Suprapubic skin (tissue), 4 donors: Measurements from ENCODE around the gene TRAPPC10. TPM values are rescaled to one million over a fixed set of nuclear protein-coding genes. Genes with fewer than 3 reads are reported as not detected.

ENCODE experiments used
- DNase-seq, 2 donors: peaks; one replicate each; pipeline ENCODE4 v3.0.0-alpha.2; 2019; ENCODE audit warnings: low spot score in 2 of 2
- H3K27ac ChIP-seq: fragments of 200-600 bp; sonication (generic); one replicate; pipeline ENCODE4 v1.5.1; 2019
- H3K27me3 ChIP-seq: fragments of 200-600 bp; sonication (generic); one replicate; pipeline ENCODE4 v1.5.1; 2019
- H3K36me3 ChIP-seq: fragments of 200-600 bp; sonication (generic); one replicate; pipeline ENCODE4 v1.5.1; 2019
- H3K4me1 ChIP-seq: fragments of 200-600 bp; sonication (generic); one replicate; pipeline ENCODE4 v1.5.1; 2019
- H3K4me3 ChIP-seq: fragments of 200-600 bp; sonication (generic); one replicate; pipeline ENCODE4 v1.5.1; 2019; ENCODE audit warnings: mild to moderate bottlenecking
- H3K9me3 ChIP-seq: fragments of 200-600 bp; sonication (generic); one replicate; pipeline ENCODE4 v1.5.1; 2019
- EP300 ChIP-seq: sonication (generic); formaldehyde crosslinking; IDR thresholded peaks from one replicate; pipeline ENCODE4 v1.6.1; 2017; ENCODE audit warnings: antibody characterized with exemption
- POLR2A ChIP-seq, 2 donors: fragments of 450-650 bp; IDR thresholded peaks; one replicate each; pipeline ENCODE4 v1.6.1; 2017; ENCODE audit warnings: antibody characterized with exemption in 2 of 2, mild to moderate bottlenecking in 2 of 2, moderate library complexity in 2 of 2
- POLR2AphosphoS5 ChIP-seq, 3 donors: sonication (generic); formaldehyde crosslinking; IDR thresholded peaks; one replicate each; pipeline ENCODE4 v1.6.1; 2017; ENCODE audit warnings: antibody characterized with exemption in 3 of 3
- WGBS: methylation state at CpG from one replicate; pipeline ENCODE4 v1.1.5; 2018; 5-methylcytosine and 5-hydroxymethylcytosine counted together
- total RNA-seq, 4 donors: library from RNA; depleted of rRNA; stranded (reverse); fragments of >200 nt; gene quantifications; one replicate each; pipeline ENCODE4 v1.1.0, GENCODE V29; 2016
- TF ChIP-seq, protein P1 (sequence below), 2 donors: fragments of 200-600 bp in 1 of 2; fragments of 450-650 bp in 1 of 2; sonication (generic) in 1 of 2; IDR thresholded peaks; one replicate each; pipeline ENCODE4 v1.5.1; 2016 to 2019; ENCODE audit warnings: antibody characterized with exemption in 2 of 2, mild to moderate bottlenecking in 1 of 2, moderate library complexity in 1 of 2

TRAPPC10 gene
- total RNA-seq, 4 donors from 2014 or later, result 31.0 to 51.8 (median 43.0) TPM

DNA sequence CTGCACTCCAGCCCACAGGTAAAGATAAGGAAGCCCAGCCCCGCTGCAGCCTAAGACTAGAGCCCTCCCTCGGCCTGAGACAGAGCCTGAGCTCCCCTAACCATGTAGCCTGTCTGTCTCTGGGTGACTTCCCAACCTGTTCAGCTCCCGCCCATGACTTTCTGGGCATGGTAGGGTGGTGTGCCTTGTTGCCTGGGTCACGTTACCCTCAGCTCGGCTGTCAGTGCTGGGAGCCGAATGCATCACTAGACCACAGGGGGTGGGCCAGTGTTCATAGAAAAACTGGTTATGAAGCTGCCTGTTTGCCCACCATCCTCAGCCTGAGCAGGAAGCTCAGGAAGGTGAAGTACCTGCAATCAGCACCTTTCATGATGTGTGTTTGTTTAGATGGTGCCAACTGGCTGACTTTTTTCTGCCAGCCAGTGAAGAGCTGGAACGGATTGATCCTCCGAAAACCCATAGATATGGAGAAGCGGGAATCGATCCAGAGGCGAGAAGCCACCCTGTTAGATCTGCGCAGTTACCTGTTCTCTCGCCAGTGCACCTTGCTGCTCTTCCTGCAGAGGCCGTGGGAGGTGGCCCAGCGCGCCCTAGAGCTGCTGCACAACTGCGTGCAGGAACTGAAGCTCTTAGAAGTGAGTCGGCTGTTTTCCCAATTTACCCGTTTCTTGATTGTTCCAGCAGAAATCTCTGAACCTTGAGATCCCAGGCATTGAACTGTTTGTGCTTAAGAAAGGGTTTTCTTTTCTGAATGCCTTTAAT lies 51.2 kb downstream of the TRAPPC10 start:
- no peaks in the 10 kb centered on the region for H3K4me1 ChIP-seq
- peaks cover 72% of the 10 kb centered on the region for H3K36me3 ChIP-seq
- H3K4me3 ChIP-seq, result no peak overlapping the region
- TF ChIP-seq, protein P1, sequence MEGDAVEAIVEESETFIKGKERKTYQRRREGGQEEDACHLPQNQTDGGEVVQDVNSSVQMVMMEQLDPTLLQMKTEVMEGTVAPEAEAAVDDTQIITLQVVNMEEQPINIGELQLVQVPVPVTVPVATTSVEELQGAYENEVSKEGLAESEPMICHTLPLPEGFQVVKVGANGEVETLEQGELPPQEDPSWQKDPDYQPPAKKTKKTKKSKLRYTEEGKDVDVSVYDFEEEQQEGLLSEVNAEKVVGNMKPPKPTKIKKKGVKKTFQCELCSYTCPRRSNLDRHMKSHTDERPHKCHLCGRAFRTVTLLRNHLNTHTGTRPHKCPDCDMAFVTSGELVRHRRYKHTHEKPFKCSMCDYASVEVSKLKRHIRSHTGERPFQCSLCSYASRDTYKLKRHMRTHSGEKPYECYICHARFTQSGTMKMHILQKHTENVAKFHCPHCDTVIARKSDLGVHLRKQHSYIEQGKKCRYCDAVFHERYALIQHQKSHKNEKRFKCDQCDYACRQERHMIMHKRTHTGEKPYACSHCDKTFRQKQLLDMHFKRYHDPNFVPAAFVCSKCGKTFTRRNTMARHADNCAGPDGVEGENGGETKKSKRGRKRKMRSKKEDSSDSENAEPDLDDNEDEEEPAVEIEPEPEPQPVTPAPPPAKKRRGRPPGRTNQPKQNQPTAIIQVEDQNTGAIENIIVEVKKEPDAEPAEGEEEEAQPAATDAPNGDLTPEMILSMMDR (IDR thresholded peaks at IDR 0.05), result no peak
- TF ChIP-seq POLR2A (IDR thresholded peaks at IDR 0.05) (no peak), EP300 (no peak), POLR2AphosphoS5 (IDR thresholded peaks at IDR 0.05) (no peak)
- DNase-seq, result peak; percentile 25 to 50
- H3K27ac ChIP-seq, result no peak overlapping the region
- no peaks in the 10 kb centered on the region for H3K9me3 ChIP-seq
- WGBS, result 94% methylated on average over 19 of the region's 19 CpGs
- no peaks in the 10 kb centered on the region for H3K27me3 ChIP-seq

DNA sequence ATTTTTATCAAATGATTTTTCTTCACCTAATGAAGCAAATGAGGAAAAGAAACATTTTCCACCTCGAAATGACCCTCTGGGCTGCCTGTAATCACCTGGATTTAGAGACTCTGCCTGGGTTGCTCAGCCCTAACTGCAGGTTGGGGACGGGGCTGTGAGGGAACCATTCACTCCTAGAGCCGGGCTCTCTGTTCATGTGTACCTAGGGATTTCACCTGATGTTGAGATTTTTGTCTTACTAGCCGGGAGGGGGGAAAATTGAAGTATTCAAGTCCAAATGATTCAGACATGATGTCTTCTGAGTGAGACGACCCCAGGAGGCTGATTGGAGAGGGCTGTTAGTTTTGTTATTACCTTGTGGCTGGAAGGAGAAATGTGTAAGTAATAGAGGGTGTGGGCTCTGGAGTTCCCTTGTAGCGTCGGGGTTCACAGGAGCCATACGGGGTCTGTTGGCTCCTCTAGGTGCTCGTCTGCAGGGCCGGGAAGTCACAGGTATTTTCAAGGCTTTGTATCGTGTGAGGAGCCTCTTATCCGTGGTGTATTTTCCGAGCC lies 52.8 kb downstream of the TRAPPC10 start:
- Histone ChIP-seq H3K4me3 (no peak overlapping the region), H3K27me3 (no peaks in the 10 kb centered on the region), H3K9me3 (no peaks in the 10 kb centered on the region), H3K36me3 (peaks cover 71% of the 10 kb centered on the region), H3K27ac (no peak overlapping the region), H3K4me1 (no peaks in the 10 kb centered on the region)
- peak in 1 of 2 donors; percentile 41 for DNase-seq
- WGBS, result 94% methylated on average over 13 of the region's 13 CpGs
- TF ChIP-seq POLR2AphosphoS5 (IDR thresholded peaks at IDR 0.05) (no peak), EP300 (no peak), POLR2A (IDR thresholded peaks at IDR 0.05) (no peak)
- TF ChIP-seq, protein P1 (IDR thresholded peaks at IDR 0.05), result no peak

DNA sequence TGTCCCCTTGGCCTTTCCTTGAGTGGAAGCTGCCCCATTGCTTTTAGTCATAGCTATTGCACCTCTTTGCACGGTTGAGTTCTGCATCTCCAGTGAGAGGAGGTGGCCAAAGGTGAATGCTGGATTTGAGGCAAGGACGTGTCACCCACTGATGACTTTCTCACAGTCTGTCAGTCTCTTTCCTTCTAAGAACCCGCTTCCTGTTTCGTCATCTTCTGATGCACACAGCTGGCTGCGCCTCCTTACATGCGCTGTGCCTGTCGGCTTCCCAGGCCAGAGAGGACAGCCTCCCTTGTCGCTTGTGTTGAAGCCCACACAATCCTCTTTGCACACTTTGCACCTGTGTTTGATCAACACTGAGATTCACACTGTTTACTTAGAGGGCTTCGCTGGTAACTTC lies 53.3 kb downstream of the TRAPPC10 start:
- WGBS, result 85% methylated on average over 9 of the region's 9 CpGs
- no peaks in the 10 kb centered on the region for H3K27me3 ChIP-seq
- H3K9me3 ChIP-seq, result no peaks in the 10 kb centered on the region
- peaks cover 70% of the 10 kb centered on the region for H3K36me3 ChIP-seq
- H3K27ac ChIP-seq, result no peak overlapping the region
- peak; percentile 19 to 31 for DNase-seq
- no peaks in the 10 kb centered on the region for H3K4me1 ChIP-seq
- H3K4me3 ChIP-seq, result no peak overlapping the region
- TF ChIP-seq POLR2A (IDR thresholded peaks at IDR 0.05) (no peak), POLR2AphosphoS5 (IDR thresholded peaks at IDR 0.05) (no peak), EP300 (no peak)
- TF ChIP-seq, protein P1 (IDR thresholded peaks at IDR 0.05), result no peak

DNA sequence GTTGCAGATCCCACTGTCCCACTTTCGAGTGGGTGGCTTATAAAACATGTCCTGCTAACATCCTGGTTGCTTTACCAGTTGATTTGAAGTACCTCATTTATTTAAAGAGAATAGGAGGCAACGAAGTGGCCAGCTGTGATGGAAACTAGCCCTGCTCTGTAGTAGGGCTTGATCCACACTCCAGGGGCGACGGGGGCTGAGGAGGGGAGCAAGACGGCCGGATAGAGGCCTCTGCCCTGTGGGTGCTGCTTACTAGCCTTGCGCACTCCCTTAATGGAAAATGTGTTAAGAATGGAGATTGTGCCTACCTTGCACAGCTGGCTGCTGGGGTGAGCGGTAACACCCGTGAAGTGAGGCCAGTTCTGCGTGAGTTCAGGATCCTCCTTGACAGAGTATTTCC lies 54.0 kb downstream of the TRAPPC10 start:
- H3K4me1 ChIP-seq, result no peaks in the 10 kb centered on the region
- no peaks in the 10 kb centered on the region for H3K27me3 ChIP-seq
- no peak overlapping the region for H3K4me3 ChIP-seq
- peaks cover 67% of the 10 kb centered on the region for H3K36me3 ChIP-seq
- no peak for TF ChIP-seq POLR2A (IDR thresholded peaks at IDR 0.05)
- no peak for TF ChIP-seq POLR2AphosphoS5 (IDR thresholded peaks at IDR 0.05)
- no peak for TF ChIP-seq EP300
- TF ChIP-seq, protein P1 (IDR thresholded peaks at IDR 0.05), result no peak
- WGBS, result 86% methylated on average over 10 of the region's 10 CpGs
- peak in 1 of 2 donors; percentile 26 for DNase-seq
- no peak overlapping the region for H3K27ac ChIP-seq
- H3K9me3 ChIP-seq, result no peaks in the 10 kb centered on the region

DNA sequence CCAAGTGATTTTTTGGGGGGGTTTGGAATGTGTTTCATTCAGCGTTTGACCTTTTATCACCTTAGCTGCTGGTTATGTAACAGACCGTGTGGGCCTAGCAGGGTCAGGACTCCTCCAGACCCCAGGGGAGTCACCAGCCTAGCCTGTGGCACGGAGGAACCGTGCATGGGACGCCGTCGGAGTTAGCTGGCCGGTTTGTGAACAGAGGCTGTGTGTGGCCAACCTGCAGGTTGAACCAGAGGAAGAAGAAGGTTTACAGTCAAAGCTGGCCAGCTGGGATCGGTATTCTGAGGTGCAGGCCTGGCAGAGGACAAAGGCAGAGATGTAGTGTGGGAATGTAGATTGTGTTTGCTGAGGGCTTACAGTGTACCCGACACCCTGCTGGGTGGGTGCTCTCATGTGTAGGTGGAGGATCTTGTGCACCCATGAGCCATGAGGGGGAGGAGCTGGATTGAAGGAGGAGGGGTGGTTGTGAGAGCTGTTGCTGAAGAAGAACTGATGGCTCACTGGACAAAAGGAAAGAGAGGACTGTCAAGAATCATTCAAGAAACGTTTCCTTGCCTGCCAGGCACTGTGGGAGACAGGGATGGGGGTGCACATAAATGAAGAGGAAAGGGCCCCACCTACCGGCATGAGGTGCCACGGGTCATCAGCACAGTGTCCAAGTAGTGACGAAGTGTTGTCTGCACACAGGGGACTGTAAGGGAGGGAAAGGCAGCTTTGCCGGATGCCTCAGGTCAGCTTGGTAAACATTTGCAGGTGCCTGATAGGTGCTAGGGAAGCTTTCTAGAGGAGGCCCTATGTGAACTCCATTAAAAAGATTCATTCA lies 55.1 kb downstream of the TRAPPC10 start:
- Histone ChIP-seq H3K36me3 (peaks cover 72% of the 10 kb centered on the region), H3K9me3 (no peaks in the 10 kb centered on the region), H3K4me3 (no peak overlapping the region), H3K4me1 (no peaks in the 10 kb centered on the region), H3K27ac (no peak overlapping the region), H3K27me3 (no peaks in the 10 kb centered on the region)
- WGBS, result 86% methylated on average over 15 of the region's 15 CpGs
- no peak for TF ChIP-seq POLR2A (IDR thresholded peaks at IDR 0.05)
- TF ChIP-seq, protein P1 (IDR thresholded peaks at IDR 0.05), result no peak
- no peak for TF ChIP-seq POLR2AphosphoS5 (IDR thresholded peaks at IDR 0.05)
- no peak for TF ChIP-seq EP300
- DNase-seq, result peak in 1 of 2 donors; percentile 32
